ENCODE measurements around the gene SLC5A6.

The SLC5A6 gene

DNA sequence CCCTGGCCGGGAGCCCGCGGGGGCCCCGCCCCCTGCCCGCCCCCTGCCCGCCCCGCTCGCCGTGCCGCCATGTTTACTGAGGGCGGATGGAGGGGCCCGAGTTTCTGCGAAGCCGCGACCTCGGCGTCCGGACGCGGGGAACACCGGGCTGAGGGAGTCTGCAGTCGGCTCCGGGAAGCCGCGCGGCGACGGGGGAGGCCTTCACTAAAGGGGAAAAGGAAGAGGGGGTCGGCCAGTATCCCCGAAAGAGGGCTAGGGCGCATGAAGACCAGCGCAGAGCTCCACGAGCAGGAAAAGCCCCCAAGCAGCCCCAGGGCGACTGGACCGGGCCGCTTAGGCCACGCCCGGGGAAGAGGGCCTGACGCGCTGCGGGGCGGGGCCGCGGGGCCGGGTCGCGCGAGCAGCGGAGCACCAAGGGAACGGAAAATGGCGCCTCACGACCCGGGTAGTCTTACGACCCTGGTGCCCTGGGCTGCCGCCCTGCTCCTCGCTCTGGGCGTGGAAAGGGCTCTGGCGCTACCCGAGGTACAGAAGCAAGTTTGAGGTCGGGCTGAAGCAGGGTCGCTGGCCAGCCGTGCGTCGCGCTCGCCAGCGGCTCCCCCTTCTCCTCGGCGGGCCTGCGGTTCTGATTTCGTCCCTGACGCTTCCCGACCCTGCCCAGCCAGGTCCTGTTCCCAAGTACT is at the start of gene SLC5A6, which contains the start of gene ATRAID:
SLC5A6 (minus strand) TSS at position 326 of the 683 bp plus-strand sequence. CDS start 4,618 bp downstream, outside the sequence.
ATRAID (plus strand) TSS at position 99 of the 683 bp plus-strand sequence; CDS start at position 427, 328 bp downstream.
- DNase-seq = peak; percentile 82 to 88 (median 82)

- DNase-seq = no peak
These were observed 49.3 kb upstream of the SLC5A6 start for GRCh38 chr2:27261241-27261925.

GRCh38 chr2:27258051-27258450 is 46.0 kb upstream of the SLC5A6 start:
- DNase-seq = no peak

GRCh38 chr2:27256855-27257454 is 44.9 kb upstream of the SLC5A6 start:
- no peak for DNase-seq

DNA sequence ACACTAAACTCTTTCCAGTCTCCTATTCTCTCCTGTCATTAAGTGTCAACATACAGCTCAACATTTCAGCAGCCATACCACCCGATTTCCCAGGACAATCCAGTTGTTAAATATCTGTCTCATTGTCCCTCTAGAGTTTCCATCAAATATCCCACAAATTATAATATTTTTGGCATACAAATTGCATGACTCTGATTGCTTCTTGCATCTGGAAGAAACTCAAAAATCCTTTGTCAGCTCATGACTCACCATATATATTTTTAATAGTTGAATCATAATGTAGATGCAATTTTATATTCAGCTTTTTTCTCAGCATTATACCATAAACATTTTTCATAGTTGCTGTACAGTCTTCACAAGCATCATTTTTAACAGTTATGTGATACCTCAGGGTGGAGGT is 43.6 kb upstream of the SLC5A6 start:
- no peak for DNase-seq

DNA sequence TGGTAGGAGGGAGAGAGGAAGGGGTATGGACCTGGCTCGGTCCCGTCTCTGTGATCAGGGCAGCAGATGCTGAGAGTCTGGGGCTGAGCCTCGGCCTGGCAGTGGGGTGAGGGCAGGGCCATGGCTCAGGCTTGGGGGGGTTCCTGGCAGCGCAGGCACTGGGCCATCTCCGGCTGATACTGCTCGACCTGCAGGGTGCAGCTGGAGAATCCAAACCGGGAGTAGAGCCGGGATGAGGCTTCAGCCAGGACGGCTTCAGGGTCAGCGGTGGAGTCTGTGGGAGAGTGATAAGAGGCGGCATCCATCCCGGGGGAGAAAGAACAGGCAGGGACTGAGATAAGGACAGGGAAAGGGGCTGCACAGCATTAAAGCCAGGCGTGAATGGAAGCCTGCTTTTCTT is 43.1 kb upstream of the SLC5A6 start:
- no peak for DNase-seq

DNA sequence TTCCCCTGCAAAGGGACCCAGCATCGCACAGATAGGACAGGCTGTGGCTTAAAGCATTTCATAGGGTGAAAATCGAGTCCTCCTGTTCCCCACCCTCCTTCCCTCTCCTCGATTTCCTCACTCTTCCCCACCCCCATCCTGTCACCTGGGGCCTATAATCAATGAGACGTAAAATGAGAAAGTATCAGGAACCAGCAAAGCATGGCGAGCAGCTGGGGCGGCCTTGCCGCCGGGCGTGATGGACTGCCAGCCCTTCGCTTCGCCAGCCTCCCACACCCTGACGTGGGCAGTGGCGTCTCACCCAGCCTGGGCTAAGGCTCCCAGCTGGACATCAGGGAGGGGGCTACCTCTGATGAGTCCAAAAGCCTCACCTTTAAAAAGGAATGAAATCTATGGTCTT is 39.7 kb upstream of the SLC5A6 start:
- DNase-seq = no peak

GRCh38 chr2:27250652-27251379 is 38.7 kb upstream of the SLC5A6 start:
- DNase-seq = no peak

- DNase-seq = no peak
These were observed 38.0 kb upstream of the SLC5A6 start for GRCh38 chr2:27249891-27250651.

DNA sequence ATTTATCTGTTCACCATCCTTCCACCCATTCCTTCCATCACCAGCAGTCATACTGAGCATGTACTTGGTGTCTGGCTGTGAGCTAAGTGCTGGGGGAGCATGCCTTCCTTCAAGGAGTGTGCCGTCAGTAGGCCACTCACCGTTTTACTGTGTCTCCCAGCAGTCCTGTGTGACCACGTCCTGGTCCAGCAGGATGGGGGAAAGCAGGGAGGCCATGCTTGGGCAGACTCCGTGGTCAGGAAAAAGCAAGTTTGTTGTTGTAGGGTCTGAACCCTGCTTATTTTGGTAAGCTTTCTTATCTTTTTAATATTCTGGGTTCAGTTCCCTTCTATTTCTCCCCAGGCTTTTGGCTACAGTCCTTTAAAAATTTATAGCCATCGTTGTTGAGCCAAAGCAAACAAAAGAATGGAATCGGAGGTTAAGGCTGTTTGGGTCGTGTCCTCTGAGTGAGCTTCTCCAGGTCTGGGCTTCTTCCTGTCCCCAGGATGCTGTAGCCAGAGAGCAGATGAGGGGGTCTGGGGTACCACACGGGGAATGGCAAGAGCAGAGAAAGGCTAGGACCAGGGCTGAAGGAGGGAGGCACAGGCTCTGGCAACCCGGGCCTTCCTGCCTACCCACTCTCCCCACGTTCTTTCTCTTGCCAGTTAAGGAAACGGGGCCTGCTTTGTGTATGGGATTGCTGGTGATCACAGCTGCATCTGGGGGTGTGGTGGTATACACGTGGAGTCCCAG is 37.3 kb upstream of the SLC5A6 start:
- DNase-seq = no peak

DNA sequence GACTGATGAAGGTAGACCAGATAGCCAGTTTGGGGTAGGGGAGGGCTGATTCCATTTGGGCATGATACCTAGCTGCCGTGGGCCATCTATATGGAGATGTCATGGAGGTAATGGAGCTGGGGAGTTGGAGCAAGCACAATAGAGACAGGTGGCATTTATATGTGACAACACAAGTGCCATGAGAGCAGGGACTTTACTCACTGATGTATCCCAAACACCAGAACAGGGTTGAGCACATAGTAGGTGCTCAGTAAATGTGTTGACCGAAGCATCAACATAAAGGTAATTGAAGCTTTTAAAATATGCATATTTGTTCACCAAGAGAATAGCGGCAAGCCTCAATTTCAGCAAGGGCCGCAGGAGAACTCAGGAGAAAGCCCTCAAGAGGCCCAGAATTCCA is 35.8 kb upstream of the SLC5A6 start:
- no peak for DNase-seq

- no peak for DNase-seq
These were observed 33.6 kb upstream of the SLC5A6 start for GRCh38 chr2:27245626-27246025.

DNA sequence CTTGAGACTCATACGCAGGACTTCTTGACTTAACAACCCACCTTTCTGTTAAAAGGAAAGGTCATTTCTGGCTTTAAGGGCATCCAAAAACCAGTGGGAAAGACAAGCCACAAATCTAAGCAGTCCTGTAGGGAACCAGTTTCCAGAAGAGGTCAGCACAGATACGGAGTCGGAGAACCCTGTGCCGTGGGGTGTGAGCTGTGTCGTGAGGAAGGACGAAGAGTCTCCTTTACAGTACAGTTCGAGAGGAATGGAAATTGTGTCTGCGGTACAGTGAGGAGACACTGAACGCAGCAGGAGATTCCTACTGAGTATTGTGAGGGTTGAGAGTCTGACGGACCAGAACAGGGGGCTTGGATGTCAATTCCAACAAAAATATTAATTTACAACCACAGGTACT is 33.0 kb upstream of the SLC5A6 start:
- no peak for DNase-seq

GRCh38 chr2:27243391-27244130 is 31.5 kb upstream of the SLC5A6 start:
- DNase-seq = no peak

DNA sequence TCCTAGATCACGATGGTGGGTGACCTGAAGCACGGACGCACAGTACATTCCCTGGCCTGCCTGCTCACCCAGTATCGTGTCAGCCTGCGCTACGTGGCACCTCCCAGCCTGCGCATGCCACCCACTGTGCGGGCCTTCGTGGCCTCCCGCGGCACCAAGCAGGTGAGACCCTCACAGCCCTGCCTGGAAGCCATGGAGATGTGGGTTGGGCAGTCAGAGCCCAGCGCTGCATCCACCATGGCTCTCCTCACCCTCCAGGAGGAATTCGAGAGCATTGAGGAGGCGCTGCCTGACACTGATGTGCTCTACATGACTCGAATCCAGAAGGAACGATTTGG is 30.5 kb upstream of the SLC5A6 start:
- DNase-seq = no peak

- no peak for DNase-seq
These were observed 29.9 kb upstream of the SLC5A6 start for GRCh38 chr2:27241761-27242613.

GRCh38 chr2:27240406-27240805 is 28.3 kb upstream of the SLC5A6 start:
- DNase-seq = no peak

GRCh38 chr2:27238976-27239375 is 26.9 kb upstream of the SLC5A6 start:
- DNase-seq = no peak

DNA sequence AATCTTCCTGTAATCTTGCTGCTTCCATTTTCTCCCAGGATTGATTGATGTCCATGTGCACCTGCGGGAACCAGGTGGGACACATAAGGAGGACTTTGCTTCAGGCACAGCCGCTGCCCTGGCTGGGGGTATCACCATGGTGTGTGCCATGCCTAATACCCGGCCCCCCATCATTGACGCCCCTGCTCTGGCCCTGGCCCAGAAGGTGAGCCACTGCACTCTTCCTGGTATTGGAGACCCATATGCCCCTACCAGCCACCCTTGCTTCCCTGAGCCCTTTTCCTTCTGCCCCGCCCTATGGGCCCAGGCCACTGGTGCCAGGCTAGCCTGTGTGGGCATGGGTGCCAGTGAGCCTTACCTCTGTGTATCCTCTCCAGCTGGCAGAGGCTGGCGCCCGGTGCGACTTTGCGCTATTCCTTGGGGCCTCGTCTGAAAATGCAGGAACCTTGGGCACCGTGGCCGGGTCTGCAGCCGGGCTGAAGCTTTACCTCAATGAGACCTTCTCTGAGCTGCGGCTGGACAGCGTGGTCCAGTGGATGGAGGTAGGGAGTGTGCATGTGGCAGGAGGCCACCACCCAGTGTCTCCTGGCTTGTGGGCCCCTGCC is 25.4 kb upstream of the SLC5A6 start:
- DNase-seq = no peak

- no peak for DNase-seq
These were observed 24.6 kb upstream of the SLC5A6 start for GRCh38 chr2:27236626-27237025.

Data from activated CD4-positive, CD25-positive, alpha-beta regulatory T cell (primary cell).